GM18861 (cell line): Measurements from ENCODE around the gene UBE2O.
"Not testable (repeated sequence)": the region's sequence is repeated elsewhere in the genome, so short reads cannot be mapped to it uniquely, and the experiment has no call there.

Experiments
- ATAC-seq: cut with Tn5 transposase; IDR thresholded peaks from one replicate; pipeline ENCODE4 v1.9.1; 2021; ENCODE audit not compliant: unreplicated experiment

The UBE2O gene

DNA sequence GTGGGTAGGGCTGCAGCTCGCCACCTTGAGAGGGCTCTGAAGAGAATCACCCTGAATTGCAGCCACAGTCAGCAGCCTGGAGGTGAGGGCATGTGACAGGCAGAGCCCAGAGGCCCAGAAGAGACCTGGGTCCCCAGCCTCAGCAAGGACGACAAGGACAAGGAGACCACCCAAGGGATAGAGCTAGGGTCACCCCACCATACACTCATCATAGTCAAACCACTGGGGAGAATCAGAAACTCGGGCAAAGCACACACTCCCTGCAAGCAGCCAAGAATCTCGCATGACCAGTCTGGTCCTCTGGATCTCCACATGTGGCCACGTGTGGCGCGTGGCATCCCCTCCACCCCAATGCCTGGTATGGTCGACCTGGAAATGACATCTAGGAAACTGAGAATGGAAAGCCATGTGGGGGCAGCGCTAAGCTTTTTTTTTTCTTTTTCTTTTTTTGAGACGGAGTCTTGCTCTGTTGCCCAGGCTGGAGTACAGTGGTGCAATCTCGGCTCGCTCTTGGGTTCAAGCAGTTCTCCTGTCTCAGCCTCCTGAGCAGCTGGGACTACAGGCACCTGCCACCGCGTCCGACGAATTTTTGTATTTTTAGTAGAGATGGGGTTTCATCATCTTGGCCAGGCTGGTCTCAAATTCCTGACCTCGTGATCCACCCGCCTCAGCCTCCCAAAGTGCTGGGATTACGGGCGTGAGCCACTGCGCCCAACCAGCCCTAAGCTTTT lies 73.1 kb downstream of the UBE2O start:
- no peak for ATAC-seq

DNA sequence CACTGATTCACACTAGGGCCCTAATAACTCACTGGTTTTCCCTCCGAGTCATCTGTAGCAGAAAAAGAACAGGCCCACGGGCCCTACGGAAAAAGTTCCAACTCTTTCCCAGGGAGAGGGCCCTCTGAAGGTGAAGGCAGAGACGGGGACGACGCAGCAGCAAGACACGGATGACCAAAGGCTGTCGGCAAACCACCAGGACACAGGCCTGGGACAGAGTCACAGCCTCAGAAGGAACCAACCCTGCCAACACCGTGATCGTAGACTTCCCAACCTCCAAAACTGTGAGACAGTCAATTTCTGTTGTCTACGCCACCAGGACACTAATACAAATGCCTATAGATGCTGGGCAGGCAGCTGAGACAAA lies 73.7 kb downstream of the UBE2O start:
- no peak for ATAC-seq

GRCh38 chr17:76378548-76379274 lies 74.2 kb downstream of the UBE2O start:
- no peak for ATAC-seq

DNA sequence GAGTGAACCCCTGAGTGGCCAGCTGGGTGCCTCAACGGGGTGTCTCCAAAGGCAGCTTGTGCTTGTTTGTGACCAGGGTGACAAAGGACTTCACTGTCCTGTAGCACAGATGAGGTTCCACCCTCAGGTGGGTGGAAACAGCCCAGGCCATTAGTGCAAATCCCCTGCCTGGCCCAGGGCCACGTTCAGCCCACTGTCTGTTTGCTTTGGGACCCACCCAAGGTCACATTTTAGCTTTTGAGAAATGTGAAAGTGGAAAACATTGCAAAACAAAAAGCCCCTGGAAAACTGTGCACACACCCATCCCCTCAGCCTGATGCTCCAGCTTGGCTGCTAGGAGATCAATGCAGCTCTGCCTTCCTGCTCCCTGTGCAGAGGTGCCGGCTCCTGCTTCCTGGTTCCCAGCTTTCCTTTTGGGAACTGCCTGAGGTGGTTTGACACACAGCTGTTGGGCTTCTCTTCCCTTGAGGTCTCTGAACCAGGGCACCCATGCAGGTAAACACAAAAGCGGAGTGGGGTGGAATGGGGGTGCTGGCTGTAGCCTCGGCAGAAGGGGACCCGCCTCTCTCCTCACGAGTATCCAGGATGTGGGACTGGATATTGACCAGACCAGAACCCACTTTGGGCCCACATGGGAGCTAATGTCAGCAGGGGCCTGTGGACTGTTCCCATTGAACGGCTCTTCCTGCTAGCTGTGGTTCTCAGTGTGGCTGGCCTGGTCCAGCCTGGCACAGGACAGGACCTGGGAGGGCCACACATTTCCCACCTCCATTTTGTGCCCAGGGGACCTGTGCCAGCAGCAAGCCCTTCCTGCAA lies 76.4 kb downstream of the UBE2O start:
- ATAC-seq = no peak

- no peak for ATAC-seq
Observed at GRCh38 chr17:76371656-76372628, 81.0 kb downstream of the UBE2O start.

- no peak for ATAC-seq
Observed at GRCh38 chr17:76370261-76370993, 82.5 kb downstream of the UBE2O start.

GRCh38 chr17:76369804-76370203 lies 83.1 kb downstream of the UBE2O start:
- ATAC-seq = no peak

DNA sequence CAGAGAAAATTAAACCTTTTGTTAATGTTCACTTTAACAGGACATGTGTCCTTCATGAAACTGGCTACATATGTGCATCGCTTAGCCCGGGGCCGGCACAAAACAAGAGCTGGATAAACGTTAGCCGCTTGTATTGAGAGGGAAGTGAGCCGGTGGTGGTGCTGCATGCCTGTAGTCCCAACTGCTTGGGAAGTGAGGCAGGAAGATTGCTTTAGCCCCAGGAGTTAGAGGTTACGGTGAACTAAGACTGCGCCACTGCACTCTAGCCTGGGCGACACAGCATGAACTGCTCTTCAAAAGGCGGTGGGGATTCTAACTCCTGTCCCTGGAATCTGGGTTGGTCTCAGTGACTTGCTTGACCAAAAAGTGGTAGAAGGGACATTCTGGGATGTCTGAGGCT lies 83.6 kb downstream of the UBE2O start:
- ATAC-seq = no peak

- no peak for ATAC-seq
Observed at GRCh38 chr17:76368545-76368944, 84.4 kb downstream of the UBE2O start.

DNA sequence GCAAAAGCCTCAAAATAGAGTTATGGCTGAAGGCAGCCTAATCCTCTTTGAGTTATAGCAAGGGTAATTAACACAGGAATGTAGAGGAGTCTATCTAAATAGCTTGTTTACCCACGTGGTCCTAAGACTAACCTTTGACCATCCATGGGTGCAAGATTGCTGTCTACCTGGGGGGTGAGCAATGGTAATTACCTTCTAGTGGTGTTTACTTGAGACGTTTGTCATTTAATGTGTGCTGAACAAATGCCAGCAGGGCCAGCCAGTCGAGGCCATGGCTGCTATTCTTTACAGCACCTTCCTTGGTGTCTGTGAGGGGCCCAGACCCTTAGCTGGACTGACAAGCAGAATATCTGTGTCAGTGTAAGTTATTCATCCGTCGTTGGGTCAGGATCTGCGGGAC lies 85.3 kb downstream of the UBE2O start:
- ATAC-seq = no peak

DNA sequence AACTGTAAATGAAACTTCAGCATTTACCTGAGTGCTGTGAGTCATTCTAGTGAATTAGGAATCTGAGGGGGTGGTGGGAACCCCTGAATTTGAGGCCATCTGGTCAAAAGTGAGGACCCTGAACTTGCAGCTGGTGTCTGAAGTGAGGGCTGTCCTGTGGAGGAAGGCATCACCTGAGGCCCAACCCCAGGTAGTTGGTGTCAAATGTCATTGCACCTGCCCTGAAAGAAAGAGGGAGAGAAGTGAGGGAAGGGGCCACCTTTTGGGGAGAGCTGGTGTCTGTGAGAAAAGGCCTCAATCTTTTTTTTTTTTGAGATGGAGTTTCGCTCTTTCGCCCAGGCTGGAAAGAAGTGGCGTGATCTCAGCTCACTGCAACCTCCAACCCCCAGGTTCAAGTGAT lies 86.7 kb downstream of the UBE2O start:
- no peak for ATAC-seq

DNA sequence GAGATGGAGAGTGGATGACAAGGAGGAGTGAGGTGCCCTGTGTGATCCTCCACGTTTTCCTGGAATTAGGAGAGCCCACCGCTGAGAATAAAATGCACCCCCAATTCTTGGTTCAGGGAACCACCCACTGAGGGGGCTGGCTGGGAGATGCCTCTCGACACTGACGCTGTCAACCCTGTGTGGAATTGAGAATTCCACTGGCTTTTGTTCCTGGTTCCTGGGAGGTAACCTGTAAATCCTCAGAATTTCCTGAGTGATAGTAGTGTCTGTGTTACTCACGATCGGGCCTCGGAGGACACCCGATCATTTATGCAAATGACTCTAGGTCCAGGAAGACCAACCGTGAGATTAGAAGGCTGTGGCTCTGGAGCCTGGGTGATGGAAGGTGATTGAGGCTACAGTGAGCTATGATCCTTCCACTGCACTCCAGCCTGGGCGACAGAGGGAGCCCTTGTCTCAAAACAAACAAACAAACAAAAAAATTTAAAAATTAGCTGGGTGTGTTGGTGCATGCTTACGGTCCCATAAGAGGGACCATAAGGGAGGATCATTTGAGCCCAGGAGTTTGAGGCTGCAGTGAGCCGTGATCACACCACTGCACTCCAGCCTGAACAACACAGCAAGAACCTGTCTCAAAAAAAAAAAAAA lies 87.6 kb downstream of the UBE2O start:
- no peak for ATAC-seq

DNA sequence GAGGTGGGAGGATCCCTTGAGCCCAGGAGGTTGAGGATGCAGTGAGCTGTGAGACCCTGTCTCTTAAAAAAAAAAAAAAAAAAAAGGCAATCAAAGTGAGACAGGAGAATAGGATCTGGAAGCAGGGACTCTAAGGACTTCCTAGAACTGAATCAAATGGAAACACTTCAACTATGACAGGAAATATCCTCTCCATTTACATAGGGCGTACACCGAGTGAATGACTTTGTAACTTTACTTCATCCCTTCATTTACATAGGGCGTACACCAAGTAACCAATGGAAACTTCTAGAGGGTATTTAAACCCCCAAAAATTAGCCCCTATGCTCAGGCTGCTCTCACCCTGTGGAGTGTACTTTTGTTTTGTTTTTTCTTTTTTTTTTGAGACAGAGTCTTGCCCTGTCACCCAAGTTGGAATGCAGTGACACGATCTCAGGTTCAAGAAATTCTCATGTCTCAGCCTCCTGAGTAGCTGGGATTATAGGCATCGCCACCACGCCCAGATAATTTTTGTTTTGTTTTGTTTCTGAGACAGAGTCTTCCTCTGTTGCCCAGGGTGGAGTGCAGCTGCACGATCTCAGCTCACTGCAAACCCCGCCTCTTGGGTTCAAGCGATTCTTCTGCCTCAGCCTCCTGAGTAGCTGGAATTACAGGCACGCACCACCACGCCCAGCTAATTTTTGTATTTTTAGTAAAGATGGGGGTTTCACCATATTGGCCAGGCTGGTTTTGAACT lies 89.7 kb downstream of the UBE2O start:
- ATAC-seq = no peak

GRCh38 chr17:76360461-76360860 lies 92.5 kb downstream of the UBE2O start:
- no peak for ATAC-seq

DNA sequence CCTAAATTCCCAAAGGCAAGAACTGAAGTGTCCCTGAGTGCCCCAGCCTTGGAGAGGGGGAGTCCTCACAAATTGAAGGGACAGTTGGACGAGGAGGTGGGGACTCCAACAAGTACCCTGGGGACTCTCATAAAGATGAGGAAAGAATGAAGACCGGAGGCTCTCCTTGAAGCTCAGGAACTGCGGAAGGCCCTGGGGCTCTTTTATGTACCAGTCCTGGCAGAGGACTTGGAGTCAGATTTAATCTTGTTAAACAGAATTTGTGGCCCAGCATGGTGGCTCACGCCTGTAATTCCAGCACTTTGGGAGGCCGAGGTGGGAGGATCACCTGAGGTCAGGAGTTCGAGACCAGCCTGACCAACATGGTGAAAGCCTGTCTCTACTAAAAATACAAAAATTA lies 93.2 kb downstream of the UBE2O start:
- ATAC-seq = not testable (repeated sequence)

DNA sequence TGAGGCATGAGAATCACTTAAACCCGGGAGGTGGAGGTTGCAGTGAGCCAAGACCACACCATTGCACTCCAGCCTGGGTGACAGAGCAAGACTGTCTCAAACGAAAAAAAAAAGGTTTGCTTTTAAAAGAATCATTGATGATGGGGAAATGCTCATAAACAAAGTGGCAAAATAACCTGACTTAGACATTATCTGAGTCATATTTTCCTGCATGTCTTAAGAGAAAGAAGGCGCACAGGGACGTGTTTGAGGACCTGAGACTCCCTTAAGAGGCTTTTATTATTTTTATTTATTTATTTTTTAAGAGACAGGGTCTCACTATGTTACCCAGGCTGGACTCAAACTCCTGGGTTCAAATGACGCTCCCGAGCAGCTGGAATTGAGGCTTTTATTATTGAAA lies 93.6 kb downstream of the UBE2O start:
- no peak for ATAC-seq

GRCh38 chr17:76357597-76358158 lies 95.3 kb downstream of the UBE2O start:
- no peak for ATAC-seq

- ATAC-seq = no peak
Observed at GRCh38 chr17:76356803-76357456, 96.0 kb downstream of the UBE2O start.
